Activated T-cell treated with anti-CD3 and anti-CD28 coated beads, Interleukin-2, amount 50 U/mL, for 4 hours (primary cell): ENCODE measurements around the gene COA8. TPM values are rescaled to one million over a fixed set of nuclear protein-coding genes. Genes with fewer than 3 reads are reported as not detected.
"Not testable (repeated sequence)": the region's sequence is repeated elsewhere in the genome, so short reads cannot be mapped to it uniquely, and the experiment has no call there.

Experiments
- ATAC-seq, 2 donors: fragments of 200-7000 bp; cut with Tn5 transposase; one replicate each; pipeline ENCODE4 v1.10.0; 2021
- DNase-seq: peaks from one replicate; pipeline ENCODE4 v3.0.0-alpha.2; 2020
- H3K27me3 Mint-ChIP-seq: one replicate; pipeline ENCODE4 v1.8.0; 2021; ENCODE audit warnings: low read depth, mixed read lengths
- H3K36me3 Mint-ChIP-seq: one replicate; pipeline ENCODE4 v1.8.0; 2022; ENCODE audit warnings: mixed read lengths; ENCODE audit not compliant: insufficient read depth
- H3K4me1 Mint-ChIP-seq: one replicate; pipeline ENCODE4 v1.8.0; 2021; ENCODE audit warnings: low read depth, mixed read lengths
- H3K4me3 Mint-ChIP-seq: one replicate; pipeline ENCODE4 v1.8.0; 2021; ENCODE audit warnings: mild to moderate bottlenecking, moderate library complexity, mixed read lengths
- H3K9me3 Mint-ChIP-seq: one replicate; pipeline ENCODE4 v1.8.0; 2021; ENCODE audit warnings: mixed read lengths
- total RNA-seq, 3 donors: library from RNA; stranded (reverse); gene quantifications; one replicate each; pipeline ENCODE4 v1.2.1, GENCODE V29; 2021

Gene COA8
- total RNA-seq, 3 donors from 2014 or later, result 42.0 to 53.2 (median 49.2) TPM

DNA sequence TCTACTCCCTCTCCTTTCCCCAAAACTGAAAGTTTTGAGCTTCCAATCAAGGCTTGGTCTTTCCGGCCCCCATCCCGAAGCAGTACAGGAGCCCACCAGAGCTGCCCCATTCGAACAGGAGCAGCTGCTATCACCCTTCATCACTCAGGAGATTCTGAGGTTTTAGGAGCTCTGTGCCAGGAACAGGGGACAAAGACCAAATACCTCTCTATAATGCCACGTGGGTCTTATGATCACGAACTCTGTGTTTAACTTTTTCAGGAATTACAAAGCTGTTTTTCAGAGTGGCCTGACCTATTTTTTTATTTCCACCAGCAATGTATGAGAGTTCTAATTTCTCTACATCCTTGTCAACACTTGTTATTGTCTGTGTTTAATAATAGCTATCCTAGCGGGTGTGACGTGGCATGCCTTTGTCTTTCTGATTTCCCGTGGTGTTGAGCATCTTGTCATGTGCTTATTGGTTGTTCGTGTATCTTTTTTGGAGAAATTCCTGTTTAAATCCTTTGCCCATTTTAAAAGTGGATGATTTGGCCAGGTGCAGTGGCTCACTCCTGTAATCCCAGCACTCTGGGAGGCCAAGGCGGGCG, 21.7 kb downstream of the COA8 start:
- peaks cover 20% of the 10 kb centered on the region for H3K36me3 Mint-ChIP-seq
- ATAC-seq (no peak), DNase-seq (no peak)

DNA sequence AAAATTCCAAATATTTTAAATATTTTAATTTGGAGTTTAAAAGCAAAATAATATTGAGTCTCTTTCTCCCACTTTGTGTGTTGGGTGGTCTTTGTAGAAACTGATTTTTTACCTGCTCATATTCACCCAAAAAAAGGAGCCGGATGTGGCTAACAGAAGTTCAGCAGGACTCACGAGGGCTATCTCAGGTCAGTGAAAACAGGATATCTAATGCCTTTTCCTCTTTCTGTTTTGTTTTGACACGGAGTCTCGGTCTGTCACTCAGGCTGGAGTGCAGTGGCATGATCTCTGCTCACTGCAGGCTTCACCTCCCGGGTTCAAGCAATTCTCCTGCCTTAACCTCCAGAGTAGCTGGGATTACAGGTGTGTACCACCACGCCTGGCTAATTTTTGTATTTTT, 30.8 kb downstream of the COA8 start:
- H3K27me3 Mint-ChIP-seq, result no peaks in the 10 kb centered on the region
- DNase-seq (no peak), ATAC-seq (peak; percentile 18 to 52)
- no peaks in the 10 kb centered on the region for H3K9me3 Mint-ChIP-seq
- H3K4me1 Mint-ChIP-seq, result peaks cover 3% of the 10 kb centered on the region
- H3K4me3 Mint-ChIP-seq, result no peak overlapping the region
- peaks cover 6% of the 10 kb centered on the region for H3K36me3 Mint-ChIP-seq

More for the DNA sequence above, 21.7 kb downstream of the COA8 start:
- no peaks in the 10 kb centered on the region for H3K9me3 Mint-ChIP-seq
- H3K4me3 Mint-ChIP-seq, result no peak overlapping the region
- H3K27me3 Mint-ChIP-seq, result no peaks in the 10 kb centered on the region
- H3K4me1 Mint-ChIP-seq, result no peaks in the 10 kb centered on the region

DNA sequence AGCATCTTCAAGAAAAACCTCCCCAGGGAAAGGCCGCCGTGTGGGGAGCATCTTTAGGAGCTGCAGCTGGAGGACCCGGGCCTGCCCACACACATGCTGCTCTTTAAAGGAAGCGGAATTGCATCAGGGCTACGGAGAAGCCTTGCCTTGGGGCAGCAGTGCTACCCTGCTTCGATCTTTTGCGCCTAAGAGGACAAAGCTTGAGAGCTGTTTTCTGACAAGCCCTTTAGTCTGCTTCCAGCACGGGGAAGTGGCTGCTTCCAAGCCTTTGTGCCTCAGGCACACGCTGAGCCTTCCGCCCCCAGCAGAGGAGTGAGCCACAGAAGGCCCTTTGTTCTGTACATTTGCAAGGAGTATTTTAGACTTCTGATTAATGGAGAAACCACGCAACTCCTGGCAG, 31.5 kb downstream of the COA8 start:
- no peaks in the 10 kb centered on the region for H3K9me3 Mint-ChIP-seq
- H3K27me3 Mint-ChIP-seq, result no peaks in the 10 kb centered on the region
- DNase-seq, result no peak
- H3K4me1 Mint-ChIP-seq, result peaks cover 3% of the 10 kb centered on the region
- no peak overlapping the region for H3K4me3 Mint-ChIP-seq
- H3K36me3 Mint-ChIP-seq, result peaks cover 1% of the 10 kb centered on the region
- no peak for ATAC-seq

DNA sequence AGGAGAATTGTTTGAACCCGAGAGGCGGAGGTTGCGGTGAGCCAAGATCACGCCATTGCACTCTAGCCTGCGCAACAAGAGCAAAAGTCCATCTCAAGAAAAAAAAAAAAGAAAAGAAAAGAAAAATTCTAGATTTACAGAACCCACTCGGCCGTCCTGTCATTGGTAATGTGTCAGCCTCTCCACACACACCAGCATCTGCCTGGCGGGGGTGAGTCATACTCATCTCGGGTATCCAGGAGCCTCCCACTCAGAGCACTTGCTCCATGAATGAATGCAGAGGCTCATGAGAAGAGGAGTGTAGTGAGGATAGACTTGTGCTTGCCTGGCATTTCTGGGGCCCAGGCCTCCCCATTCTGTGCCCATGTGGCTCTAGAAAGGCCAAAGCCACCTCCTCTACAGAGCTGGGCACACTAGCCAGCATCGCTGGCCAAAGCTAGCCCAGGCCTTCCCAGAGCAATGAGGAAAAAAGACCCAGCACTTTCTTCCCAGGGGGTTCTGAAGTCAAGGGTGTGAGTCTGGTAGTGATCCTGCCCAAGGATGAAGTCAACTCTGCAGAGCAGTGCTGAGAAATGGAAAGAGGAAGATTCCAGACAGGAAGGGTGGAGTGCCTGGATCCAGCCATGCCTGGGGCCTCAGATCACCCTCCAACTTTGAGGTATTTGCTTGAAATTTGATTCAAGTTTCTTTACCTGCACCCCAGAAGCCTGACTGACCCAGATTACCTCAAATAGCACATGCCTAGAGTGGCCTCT, 35.0 kb downstream of the COA8 start:
- H3K4me1 Mint-ChIP-seq, result peaks cover 3% of the 10 kb centered on the region
- no peaks in the 10 kb centered on the region for H3K27me3 Mint-ChIP-seq
- ATAC-seq, result no peak
- no peak overlapping the region for H3K4me3 Mint-ChIP-seq
- no peak for DNase-seq
- no peaks in the 10 kb centered on the region for H3K36me3 Mint-ChIP-seq
- H3K9me3 Mint-ChIP-seq, result no peaks in the 10 kb centered on the region

DNA sequence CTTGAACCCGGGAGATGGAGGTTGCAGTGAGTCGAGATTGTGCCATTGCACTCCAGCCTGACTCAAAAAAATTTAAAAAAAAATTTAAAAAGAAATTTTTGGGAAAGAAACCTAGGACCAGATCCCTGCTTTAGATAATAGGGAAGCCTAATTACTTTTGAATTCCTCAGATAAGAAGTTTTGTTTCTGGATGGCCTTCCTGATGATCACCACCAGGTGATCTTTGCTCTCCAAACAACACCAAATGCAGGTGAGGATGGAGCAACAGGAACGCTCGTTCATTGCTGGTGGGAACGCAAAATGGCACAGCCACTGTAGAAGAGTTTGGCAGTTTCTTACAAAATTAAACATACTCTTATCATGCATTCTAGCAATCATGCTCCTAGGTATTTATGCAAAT, 37.7 kb downstream of the COA8 start:
- Mint-ChIP-seq H3K4me1 (no peaks in the 10 kb centered on the region), H3K27me3 (no peaks in the 10 kb centered on the region), H3K4me3 (no peak overlapping the region), H3K36me3 (no peaks in the 10 kb centered on the region), H3K9me3 (no peaks in the 10 kb centered on the region)
- ATAC-seq, result no peak
- no peak for DNase-seq

DNA sequence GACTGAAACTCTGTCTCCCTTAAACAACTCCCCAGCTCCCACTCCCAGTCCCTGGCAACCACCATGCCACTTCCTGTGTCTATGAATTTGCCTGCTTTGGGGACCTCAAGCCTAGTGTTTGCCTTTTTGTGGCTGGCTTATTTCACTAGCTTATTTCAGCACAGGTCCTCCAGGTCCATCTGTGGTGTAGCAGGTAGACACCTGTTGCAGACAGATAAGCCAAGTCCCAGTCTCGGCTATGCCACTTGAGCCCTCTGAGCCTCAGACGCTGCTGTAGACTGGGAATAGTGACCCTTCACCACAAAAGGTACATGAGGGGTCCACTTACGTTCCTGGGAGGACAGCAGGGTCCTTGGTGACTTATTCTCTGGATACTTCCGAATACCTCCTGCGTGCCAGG, 41.9 kb downstream of the COA8 start:
- Mint-ChIP-seq H3K4me1 (peaks cover 18% of the 10 kb centered on the region), H3K27me3 (peaks cover 4% of the 10 kb centered on the region), H3K36me3 (no peaks in the 10 kb centered on the region), H3K9me3 (no peaks in the 10 kb centered on the region), H3K4me3 (no peak overlapping the region)
- DNase-seq (no peak), ATAC-seq (no peak)

DNA sequence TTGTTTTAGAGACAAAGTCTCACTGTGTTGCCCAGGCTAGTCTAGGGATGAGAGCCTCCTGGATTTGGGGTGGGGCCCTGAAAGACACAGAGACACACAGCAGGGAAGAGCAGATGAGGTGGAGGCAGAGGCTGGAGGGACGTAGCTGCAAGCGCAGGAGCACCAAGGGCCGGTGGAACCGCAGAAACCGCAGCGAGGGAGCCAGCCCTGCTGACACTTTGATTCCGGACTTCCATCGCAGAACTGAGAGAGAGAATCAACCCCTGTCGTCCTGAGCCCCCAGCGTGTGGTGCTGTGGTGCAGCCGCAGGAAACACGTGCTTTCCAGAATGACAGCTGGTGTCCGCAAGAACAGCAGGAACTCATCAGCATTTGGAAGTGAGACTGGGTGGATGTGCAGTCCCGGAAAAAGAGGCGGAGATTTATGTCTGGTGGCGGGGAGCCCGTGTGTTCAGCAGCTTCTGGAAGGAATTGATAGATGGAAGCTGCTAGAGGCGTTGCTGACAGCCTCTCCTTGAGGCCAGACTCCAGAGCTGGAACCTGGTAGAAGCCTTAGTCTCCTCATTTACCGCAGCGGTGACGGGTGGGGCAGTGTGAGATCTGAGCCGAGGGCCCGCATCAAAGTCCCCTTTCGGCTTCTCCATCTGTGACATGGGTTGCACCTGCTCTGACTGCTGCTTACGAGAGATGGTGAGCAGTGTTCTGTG, 44.4 kb downstream of the COA8 start:
- peak overlapping the region; percentile 73 for H3K4me3 Mint-ChIP-seq

DNA sequence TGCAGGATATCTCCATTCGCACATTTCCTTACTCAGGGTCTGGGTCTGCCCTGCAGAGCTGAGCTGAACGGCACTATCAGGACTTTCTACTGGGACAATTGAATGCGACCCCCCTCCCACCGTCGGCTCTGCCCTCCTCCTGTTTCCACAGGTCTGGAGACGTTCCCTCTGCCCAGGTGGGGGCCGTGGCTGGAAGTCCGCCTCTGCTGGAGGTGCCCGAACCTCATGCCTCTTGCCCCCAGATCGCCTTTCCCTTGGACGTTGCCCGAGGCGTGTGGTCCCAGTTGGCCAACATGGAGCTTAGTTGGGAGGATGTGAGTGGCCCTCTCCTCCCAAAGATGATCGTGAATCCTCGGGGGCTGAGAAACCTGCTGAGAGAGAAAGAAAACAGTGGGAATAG, 45.1 kb downstream of the COA8 start:
- DNase-seq (no peak), ATAC-seq (peak; percentile 12 to 23)
- Mint-ChIP-seq H3K9me3 (peaks cover 7% of the 10 kb centered on the region), H3K4me3 (peak overlapping the region; percentile 73), H3K36me3 (no peaks in the 10 kb centered on the region), H3K4me1 (peaks cover 18% of the 10 kb centered on the region), H3K27me3 (peaks cover 4% of the 10 kb centered on the region)

More for the DNA sequence above, 44.4 kb downstream of the COA8 start:
- Mint-ChIP-seq H3K9me3 (peaks cover 7% of the 10 kb centered on the region), H3K27me3 (peaks cover 4% of the 10 kb centered on the region), H3K4me1 (peaks cover 18% of the 10 kb centered on the region), H3K36me3 (no peaks in the 10 kb centered on the region)
- DNase-seq, result peak; percentile 27
- peak; percentile 74 to 84 for ATAC-seq

DNA sequence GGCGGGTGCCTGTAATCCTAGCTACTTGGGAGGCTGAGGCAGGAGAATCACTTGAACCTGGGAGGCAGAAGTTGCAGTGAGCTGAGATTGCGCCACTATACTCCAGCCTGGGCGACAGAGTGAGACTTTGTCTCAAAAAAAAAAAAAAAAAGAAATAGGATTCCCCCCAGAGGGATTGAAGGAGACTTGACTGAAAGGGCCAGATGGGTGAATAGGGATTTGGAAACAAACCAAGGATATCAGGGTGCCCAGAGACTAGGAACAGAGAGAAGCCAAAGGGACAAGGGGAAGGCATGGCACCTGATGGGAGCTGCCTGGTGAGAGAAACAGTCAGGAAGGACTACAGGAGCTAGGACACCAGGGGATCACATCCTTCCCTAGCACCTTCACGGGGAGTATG, 46.3 kb downstream of the COA8 start:
- not testable (repeated sequence) for H3K27me3 Mint-ChIP-seq, DNase-seq, H3K4me3 Mint-ChIP-seq, H3K9me3 Mint-ChIP-seq, H3K36me3 Mint-ChIP-seq, ATAC-seq
- peaks cover 18% of the 10 kb centered on the region for H3K4me1 Mint-ChIP-seq

DNA sequence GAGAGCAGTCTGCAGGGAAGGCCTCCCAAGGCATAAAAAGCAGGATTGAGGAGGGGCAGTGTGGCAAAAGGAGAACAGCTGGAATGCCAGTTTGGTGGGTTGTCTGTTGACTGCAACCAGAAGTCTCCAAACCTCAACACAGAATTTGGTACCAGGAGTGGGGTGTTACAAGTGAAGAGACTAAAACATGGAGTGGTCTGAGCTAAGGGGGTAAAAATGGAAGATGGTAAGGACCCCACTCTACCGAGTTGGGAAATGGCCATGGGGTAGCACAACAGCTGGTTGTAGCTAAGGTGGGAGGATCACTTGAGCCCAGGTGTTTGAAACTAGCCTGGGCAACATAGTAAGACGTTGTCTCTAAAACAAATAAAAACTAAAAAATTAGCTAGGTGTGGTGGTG, 48.5 kb downstream of the COA8 start:
- DNase-seq (no peak), ATAC-seq (no peak)
- H3K4me1 Mint-ChIP-seq, result peaks cover 18% of the 10 kb centered on the region
- H3K9me3 Mint-ChIP-seq, result peaks cover 7% of the 10 kb centered on the region
- H3K4me3 Mint-ChIP-seq, result no peak overlapping the region
- H3K27me3 Mint-ChIP-seq, result peaks cover 4% of the 10 kb centered on the region
- H3K36me3 Mint-ChIP-seq, result no peaks in the 10 kb centered on the region

DNA sequence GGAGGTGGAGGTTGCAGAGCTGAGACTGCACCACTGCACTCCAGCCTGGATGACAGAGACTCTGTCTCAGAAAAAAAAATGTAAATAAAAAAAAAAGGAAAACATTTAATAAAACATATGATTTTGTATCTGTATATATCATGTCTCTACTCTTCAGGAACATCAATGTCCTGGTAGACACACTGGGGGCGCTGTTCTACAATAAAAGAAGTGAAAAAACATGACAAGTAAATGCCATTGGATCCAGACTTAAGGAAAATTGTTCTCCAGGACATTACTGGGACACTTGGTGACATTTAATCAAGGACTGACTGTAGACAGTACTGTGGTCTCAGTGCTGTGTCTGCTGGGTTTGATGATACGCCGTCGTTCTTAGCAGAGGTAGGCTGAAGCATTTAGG, 50.8 kb downstream of the COA8 start:
- no peak for ATAC-seq
- DNase-seq, result no peak
- no peak overlapping the region for H3K4me3 Mint-ChIP-seq
- H3K9me3 Mint-ChIP-seq, result peaks cover 7% of the 10 kb centered on the region
- H3K36me3 Mint-ChIP-seq, result no peaks in the 10 kb centered on the region
- H3K27me3 Mint-ChIP-seq, result peaks cover 3% of the 10 kb centered on the region
- no peaks in the 10 kb centered on the region for H3K4me1 Mint-ChIP-seq

DNA sequence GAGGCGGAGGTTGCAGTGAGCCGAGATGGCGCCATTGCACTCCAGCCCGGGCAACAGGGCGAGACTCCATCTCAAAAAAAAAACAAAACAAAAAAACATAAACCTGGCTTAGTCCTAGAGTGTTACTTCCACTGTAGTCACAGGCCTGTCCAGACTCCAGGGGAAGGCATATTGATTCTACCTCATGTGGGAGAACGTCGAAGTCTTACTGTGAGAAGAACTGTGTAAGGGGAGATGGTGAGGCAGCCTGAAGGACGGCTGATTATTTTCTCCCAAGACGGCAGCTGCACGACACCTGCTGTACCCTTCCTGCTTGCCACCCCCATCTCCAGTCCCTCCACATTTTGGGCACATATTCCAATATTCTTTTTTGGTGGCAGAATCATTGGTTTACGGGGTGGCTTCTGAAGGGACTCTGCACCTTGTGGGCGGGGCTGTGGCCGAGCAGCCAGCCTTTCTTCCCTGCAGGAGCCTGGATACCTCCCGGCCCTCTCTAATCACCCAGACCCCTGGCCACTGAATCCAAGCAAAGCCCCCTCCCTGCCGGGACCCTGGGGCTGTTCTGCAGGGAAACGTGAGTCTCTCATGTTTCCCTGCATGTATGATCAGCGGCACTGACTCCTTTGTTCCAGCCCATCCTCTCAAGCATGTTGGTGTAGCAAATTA, 54.0 kb downstream of the COA8 start:
- DNase-seq (no peak), ATAC-seq (no peak)
- H3K9me3 Mint-ChIP-seq, result no peaks in the 10 kb centered on the region
- H3K4me3 Mint-ChIP-seq, result no peak overlapping the region
- no peaks in the 10 kb centered on the region for H3K27me3 Mint-ChIP-seq
- no peaks in the 10 kb centered on the region for H3K4me1 Mint-ChIP-seq
- H3K36me3 Mint-ChIP-seq, result no peaks in the 10 kb centered on the region

DNA sequence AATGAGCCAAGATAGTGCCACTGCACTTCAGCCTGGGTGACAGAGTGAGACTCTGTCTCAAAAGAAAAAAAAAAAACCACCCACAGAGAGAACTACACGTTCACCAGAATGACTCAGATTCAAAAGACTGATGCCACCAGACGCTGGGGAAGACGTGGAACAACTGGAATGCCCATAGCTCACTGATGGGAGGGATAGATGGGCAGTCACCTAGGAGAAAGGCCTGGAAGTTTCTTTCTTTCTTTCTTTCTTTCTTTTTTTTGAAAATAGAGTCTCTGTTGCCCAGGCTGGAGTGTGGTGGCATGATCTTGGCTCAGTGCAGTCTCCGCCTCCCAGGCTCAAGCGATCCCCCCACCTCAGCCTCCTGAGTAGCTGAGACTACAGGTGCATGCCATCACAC, 56.3 kb downstream of the COA8 start:
- H3K4me3 Mint-ChIP-seq, result no peak overlapping the region
- DNase-seq, result no peak
- no peaks in the 10 kb centered on the region for H3K27me3 Mint-ChIP-seq
- H3K9me3 Mint-ChIP-seq, result no peaks in the 10 kb centered on the region
- no peaks in the 10 kb centered on the region for H3K36me3 Mint-ChIP-seq
- no peak for ATAC-seq
- peaks cover 1% of the 10 kb centered on the region for H3K4me1 Mint-ChIP-seq

DNA sequence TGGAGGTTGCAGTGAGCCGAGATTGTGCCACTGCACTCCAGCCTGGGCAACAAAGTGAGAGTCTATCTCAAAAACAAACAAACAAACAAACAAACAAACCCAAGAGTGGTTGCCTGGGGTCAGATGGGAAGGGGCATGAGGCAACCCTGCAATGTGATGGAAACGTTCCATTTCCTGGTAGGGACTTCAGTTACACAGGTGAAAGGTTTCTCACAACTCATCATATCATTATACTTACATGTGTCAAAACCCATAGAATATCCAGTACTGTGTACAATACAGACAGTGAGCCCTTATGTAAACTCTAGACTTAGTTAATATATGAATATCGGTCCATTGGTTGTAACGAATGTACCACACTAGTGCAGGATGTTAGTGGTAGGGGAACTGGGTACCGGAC, 59.1 kb downstream of the COA8 start:
- DNase-seq, result no peak
- ATAC-seq, result no peak
- H3K4me1 Mint-ChIP-seq, result peaks cover 16% of the 10 kb centered on the region
- H3K9me3 Mint-ChIP-seq, result no peaks in the 10 kb centered on the region
- H3K27me3 Mint-ChIP-seq, result no peaks in the 10 kb centered on the region
- no peak overlapping the region for H3K4me3 Mint-ChIP-seq
- H3K36me3 Mint-ChIP-seq, result no peaks in the 10 kb centered on the region
